Measurements from ENCODE around the gene ARHGAP29.
"Not testable (repeated sequence)": the region's sequence is repeated elsewhere in the genome, so short reads cannot be mapped to it uniquely, and the experiment has no call there.

DNA sequence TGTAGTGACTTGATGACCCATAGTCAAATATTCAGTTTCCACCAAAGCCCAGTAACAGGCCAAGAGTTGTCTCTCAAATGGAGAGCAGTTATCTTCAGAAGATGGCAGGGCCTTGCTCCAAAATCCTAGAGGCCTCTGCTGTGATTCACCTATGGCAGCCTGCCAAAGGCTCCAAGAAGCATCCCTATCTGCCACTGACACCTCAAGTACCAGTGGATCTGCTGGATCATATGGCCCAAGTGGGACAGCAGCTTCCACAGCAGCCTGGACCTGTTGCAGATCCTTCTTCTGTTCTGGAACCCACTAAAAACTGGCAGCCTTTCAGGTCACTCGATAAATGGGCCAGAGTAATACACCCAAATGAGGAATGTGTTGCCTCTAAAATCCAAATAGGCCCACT, 73.3 kb downstream of the ARHGAP29 start:
- TF ChIP-seq, protein P1, sequence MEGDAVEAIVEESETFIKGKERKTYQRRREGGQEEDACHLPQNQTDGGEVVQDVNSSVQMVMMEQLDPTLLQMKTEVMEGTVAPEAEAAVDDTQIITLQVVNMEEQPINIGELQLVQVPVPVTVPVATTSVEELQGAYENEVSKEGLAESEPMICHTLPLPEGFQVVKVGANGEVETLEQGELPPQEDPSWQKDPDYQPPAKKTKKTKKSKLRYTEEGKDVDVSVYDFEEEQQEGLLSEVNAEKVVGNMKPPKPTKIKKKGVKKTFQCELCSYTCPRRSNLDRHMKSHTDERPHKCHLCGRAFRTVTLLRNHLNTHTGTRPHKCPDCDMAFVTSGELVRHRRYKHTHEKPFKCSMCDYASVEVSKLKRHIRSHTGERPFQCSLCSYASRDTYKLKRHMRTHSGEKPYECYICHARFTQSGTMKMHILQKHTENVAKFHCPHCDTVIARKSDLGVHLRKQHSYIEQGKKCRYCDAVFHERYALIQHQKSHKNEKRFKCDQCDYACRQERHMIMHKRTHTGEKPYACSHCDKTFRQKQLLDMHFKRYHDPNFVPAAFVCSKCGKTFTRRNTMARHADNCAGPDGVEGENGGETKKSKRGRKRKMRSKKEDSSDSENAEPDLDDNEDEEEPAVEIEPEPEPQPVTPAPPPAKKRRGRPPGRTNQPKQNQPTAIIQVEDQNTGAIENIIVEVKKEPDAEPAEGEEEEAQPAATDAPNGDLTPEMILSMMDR (conservative IDR thresholded peaks at IDR 0.05 in 1 of 2, IDR thresholded peaks at IDR 0.05 in 1 of 2; ENCODE audit: low read depth in 1 of 2, low read length in 2 of 2), result not testable (repeated sequence)
- TF ChIP-seq EZH2 (IDR thresholded peaks at IDR 0.05; ENCODE audit: low read length, missing control alignments), result not testable (repeated sequence)

All from fibroblast of lung (primary cell).